ENCODE measurements around the gene ANKDD1B.
"Not testable (repeated sequence)": the region's sequence is repeated elsewhere in the genome, so short reads cannot be mapped to it uniquely, and the experiment has no call there.

The ANKDD1B gene

GRCh38 chr5:75611311-75612225 is at the start of gene ANKDD1B:
Gene ANKDD1B, plus strand, starts transcription at chr5:75611453. Its CDS starts 182 bp downstream, at chr5:75611635.
- ChIA-PET POLR2A (no interaction called here), CTCF (interaction anchor here (1.3 kb wide), 1 partner anchor 11 kb away, joined by 3 read pairs; no protein-coding TSS in a partner anchor)
- DNase-seq (ENCODE audit: extremely low spot score): peak; percentile 32
- TF ChIP-seq, protein P1, sequence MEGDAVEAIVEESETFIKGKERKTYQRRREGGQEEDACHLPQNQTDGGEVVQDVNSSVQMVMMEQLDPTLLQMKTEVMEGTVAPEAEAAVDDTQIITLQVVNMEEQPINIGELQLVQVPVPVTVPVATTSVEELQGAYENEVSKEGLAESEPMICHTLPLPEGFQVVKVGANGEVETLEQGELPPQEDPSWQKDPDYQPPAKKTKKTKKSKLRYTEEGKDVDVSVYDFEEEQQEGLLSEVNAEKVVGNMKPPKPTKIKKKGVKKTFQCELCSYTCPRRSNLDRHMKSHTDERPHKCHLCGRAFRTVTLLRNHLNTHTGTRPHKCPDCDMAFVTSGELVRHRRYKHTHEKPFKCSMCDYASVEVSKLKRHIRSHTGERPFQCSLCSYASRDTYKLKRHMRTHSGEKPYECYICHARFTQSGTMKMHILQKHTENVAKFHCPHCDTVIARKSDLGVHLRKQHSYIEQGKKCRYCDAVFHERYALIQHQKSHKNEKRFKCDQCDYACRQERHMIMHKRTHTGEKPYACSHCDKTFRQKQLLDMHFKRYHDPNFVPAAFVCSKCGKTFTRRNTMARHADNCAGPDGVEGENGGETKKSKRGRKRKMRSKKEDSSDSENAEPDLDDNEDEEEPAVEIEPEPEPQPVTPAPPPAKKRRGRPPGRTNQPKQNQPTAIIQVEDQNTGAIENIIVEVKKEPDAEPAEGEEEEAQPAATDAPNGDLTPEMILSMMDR (IDR thresholded peaks at IDR 0.05; ENCODE audit: control extremely low read depth, extremely low read depth, low read depth, missing control alignments): no peak

- CTCF ChIA-PET: interaction anchor here (0.7 to 4.7 kb wide), 7 partner anchors 8 to 115 kb away, joined by 3 to 15 read pairs (median 3); no protein-coding TSS in a partner anchor
- DNase-seq (ENCODE audit: extremely low spot score): not testable (repeated sequence)
- POLR2A ChIA-PET: interaction anchor here (1.9 kb wide), 1 partner anchor 229 kb away, joined by 12 read pairs; the partner anchor contains the start of gene HMGCR
Measured at GRCh38 chr5:75565991-75566709, 45.1 kb upstream of the ANKDD1B start.

DNA sequence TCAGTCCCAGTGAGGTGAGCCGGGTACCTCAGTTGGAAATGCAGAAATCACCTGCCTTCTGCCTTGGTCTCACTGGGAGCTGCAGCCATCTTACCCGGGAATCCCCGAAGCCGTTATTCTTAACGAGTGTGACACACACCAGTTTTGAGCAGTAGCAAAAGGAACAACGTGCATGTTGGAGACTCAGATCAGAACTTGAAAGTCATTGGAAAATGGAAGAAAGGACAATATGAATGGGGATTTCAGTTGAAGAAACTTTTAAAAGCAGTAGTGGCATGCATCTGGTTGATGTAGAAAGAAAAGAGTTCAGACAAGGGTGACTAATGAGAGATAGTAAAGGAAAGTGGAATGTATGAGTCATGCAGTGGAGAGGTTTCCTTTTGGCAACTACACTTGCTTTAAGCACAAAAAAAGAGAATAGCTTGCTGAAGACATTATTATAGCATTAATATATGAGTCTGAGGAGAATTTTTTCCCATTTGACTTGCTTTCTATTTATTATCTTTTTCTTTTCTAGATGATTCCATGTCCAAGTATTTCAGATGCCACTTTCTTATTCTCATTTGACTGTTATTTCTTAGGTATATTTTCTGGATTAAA is 44.4 kb upstream of the ANKDD1B start:
- DNase-seq (ENCODE audit: extremely low spot score): peak; percentile 61
- POLR2A ChIA-PET: interaction anchor here (1.9 kb wide), 1 partner anchor 230 kb away, joined by 12 read pairs; the partner anchor contains the start of gene HMGCR
- TF ChIP-seq, protein P1 (IDR thresholded peaks at IDR 0.05; ENCODE audit: control extremely low read depth, extremely low read depth, low read depth, missing control alignments): no peak
- CTCF ChIA-PET: interaction anchor here (0.7 to 4.7 kb wide), 9 partner anchors 9 to 114 kb away, joined by 3 to 15 read pairs (median 4); no protein-coding TSS in a partner anchor

GRCh38 chr5:75567710-75568109 is 43.5 kb upstream of the ANKDD1B start:
- peak; percentile 27 for DNase-seq (ENCODE audit: extremely low spot score)
- TF ChIP-seq, protein P1 (IDR thresholded peaks at IDR 0.05; ENCODE audit: control extremely low read depth, extremely low read depth, low read depth, missing control alignments): no peak
- CTCF ChIA-PET: interaction anchor here (1.0 to 1.8 kb wide), 7 partner anchors 9 to 187 kb away, joined by 3 to 9 read pairs (median 4); no protein-coding TSS in a partner anchor
- POLR2A ChIA-PET: interaction anchor here (0.8 kb wide), 1 partner anchor 11 kb away, joined by 3 read pairs; no protein-coding TSS in a partner anchor

DNA sequence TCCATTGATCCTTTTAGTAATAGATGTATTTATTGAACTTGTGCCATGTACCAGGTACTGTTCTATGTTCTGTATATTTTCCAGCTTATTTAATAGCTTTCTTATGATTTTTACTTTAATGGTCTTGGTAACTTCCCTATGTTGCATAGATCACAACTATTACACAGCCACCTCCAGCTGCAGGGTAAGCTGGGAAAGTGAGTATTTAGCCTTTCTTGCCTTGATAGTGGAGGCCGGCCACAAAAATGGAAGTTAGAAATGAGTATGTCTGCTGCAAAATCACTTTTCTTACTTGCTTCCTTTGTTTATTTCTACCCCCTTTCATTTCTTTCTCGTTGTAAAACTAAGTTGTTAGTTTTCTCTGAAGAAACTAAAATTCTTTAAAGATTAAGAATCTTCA is 43.1 kb upstream of the ANKDD1B start:
- ChIA-PET POLR2A (interaction anchor here (0.8 kb wide), 1 partner anchor 11 kb away, joined by 3 read pairs; no protein-coding TSS in a partner anchor), CTCF (interaction anchor here (1.0 to 1.8 kb wide), 7 partner anchors 9 to 187 kb away, joined by 3 to 9 read pairs (median 4); no protein-coding TSS in a partner anchor)
- DNase-seq (ENCODE audit: extremely low spot score): peak; percentile 10
- TF ChIP-seq, protein P1 (IDR thresholded peaks at IDR 0.05; ENCODE audit: control extremely low read depth, extremely low read depth, low read depth, missing control alignments): no peak

GRCh38 chr5:75571547-75571946 is 39.7 kb upstream of the ANKDD1B start:
- TF ChIP-seq, protein P1 (IDR thresholded peaks at IDR 0.05; ENCODE audit: control extremely low read depth, extremely low read depth, low read depth, missing control alignments): no peak
- ChIA-PET POLR2A (no interaction called here), CTCF (interaction anchor here (1.2 to 1.4 kb wide), 3 partner anchors 9 to 93 kb away, joined by 3 read pairs; no protein-coding TSS in a partner anchor)
- no peak for DNase-seq (ENCODE audit: extremely low spot score)
